Mesothelial cell of epicardium (in vitro differentiated cells): ENCODE measurements around the gene CFAP77. TPM values are rescaled to one million over a fixed set of nuclear protein-coding genes. Genes with fewer than 3 reads are reported as not detected.

ENCODE experiments used
- DNase-seq, 2 experiments: peaks; one replicate each; pipeline ENCODE4 v3.0.0; 2021; ENCODE audit warnings: low spot score in 2 of 2; ENCODE audit not compliant: unreplicated experiment in 2 of 2
- H3K27ac Mint-ChIP-seq: 2 replicates; pipeline ENCODE4 v1.8.0; 2021; ENCODE audit warnings: mixed read lengths
- H3K27me3 Mint-ChIP-seq: 2 replicates; pipeline ENCODE4 v1.8.0; 2021; ENCODE audit warnings: low read depth, mixed read lengths
- H3K36me3 Mint-ChIP-seq: 2 replicates; pipeline ENCODE4 v1.8.0; 2021; ENCODE audit warnings: mixed read lengths
- H3K4me1 Mint-ChIP-seq: 2 replicates; pipeline ENCODE4 v1.8.0; 2021; ENCODE audit warnings: mixed read lengths
- H3K4me3 Mint-ChIP-seq: 2 replicates; pipeline ENCODE4 v1.8.0; 2021; ENCODE audit warnings: mild to moderate bottlenecking, moderate library complexity, mixed read lengths
- H3K9me3 Mint-ChIP-seq: 2 replicates; pipeline ENCODE4 v1.8.0; 2021; ENCODE audit warnings: mixed read lengths
- total RNA-seq: library from RNA; stranded (reverse); gene quantifications from 3 replicates; pipeline ENCODE4 v1.2.1, GENCODE V29; 2021
- TF ChIP-seq, protein P1 (sequence below): fragments of 200-600 bp; sonication (generic); IDR thresholded peaks from one replicate; pipeline ENCODE4 v1.5.0; 2021; ENCODE audit warnings: antibody characterized with exemption; ENCODE audit not compliant: unreplicated experiment

The CFAP77 gene
- total RNA-seq, 1 donor from 2014 or later = not detected

DNA sequence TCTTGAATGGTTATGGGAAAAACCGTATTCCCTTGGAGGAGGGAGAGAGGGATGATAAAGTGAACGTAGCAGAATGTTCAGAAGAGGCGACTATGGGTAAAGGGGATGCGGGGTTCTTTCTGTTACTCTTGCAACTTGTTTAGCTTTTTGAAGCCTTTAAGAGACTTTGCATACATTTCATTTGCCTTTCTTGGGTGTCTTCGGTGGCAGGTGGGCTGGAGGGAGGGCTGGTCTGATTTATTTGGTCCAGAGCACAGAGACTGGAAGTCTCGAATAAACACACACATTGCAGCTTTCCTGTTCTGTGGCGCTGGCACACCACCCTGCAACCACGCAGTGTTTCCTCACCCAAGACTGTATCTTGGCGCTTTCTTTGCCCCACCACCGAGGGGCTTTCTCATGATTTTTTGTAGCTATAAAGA, 26.5 kb upstream of the CFAP77 start:
- TF ChIP-seq, protein P1, sequence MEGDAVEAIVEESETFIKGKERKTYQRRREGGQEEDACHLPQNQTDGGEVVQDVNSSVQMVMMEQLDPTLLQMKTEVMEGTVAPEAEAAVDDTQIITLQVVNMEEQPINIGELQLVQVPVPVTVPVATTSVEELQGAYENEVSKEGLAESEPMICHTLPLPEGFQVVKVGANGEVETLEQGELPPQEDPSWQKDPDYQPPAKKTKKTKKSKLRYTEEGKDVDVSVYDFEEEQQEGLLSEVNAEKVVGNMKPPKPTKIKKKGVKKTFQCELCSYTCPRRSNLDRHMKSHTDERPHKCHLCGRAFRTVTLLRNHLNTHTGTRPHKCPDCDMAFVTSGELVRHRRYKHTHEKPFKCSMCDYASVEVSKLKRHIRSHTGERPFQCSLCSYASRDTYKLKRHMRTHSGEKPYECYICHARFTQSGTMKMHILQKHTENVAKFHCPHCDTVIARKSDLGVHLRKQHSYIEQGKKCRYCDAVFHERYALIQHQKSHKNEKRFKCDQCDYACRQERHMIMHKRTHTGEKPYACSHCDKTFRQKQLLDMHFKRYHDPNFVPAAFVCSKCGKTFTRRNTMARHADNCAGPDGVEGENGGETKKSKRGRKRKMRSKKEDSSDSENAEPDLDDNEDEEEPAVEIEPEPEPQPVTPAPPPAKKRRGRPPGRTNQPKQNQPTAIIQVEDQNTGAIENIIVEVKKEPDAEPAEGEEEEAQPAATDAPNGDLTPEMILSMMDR = no peak
- DNase-seq = no peak
- peaks cover 40% of the 10 kb centered on the region for H3K36me3 Mint-ChIP-seq

GRCh38 chr9:132384376-132384775, 25.6 kb upstream of the CFAP77 start:
- H3K27me3 Mint-ChIP-seq = no peaks in the 10 kb centered on the region
- no peak overlapping the region for H3K27ac Mint-ChIP-seq
- H3K4me1 Mint-ChIP-seq = no peaks in the 10 kb centered on the region
- DNase-seq = no peak
- H3K4me3 Mint-ChIP-seq = no peak overlapping the region
- H3K9me3 Mint-ChIP-seq = no peaks in the 10 kb centered on the region
- peaks cover 41% of the 10 kb centered on the region for H3K36me3 Mint-ChIP-seq
- TF ChIP-seq, protein P1 = no peak

More for the DNA sequence above, 26.5 kb upstream of the CFAP77 start:
- Mint-ChIP-seq H3K9me3 (no peaks in the 10 kb centered on the region), H3K4me3 (no peak overlapping the region), H3K27ac (no peak overlapping the region), H3K4me1 (no peaks in the 10 kb centered on the region), H3K27me3 (no peaks in the 10 kb centered on the region)

DNA sequence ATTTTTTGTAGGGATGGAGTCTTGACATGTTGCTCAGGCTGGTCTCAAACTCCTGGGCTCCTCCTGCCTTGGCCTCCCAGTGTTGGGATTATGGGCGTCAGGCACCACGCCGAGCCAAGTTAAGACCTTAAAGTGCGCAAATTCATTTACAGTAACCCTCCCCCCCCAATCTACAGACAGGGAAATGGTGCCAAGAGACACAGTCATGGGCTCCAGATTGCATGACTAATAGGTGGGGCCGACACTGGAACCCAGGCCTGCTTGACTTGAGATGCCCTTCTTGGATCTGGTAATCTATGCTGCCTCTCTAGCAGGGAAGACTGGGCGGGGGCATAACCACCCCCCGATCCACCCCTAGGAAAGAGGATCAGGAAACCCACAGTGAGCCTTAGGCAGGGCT, 22.9 kb upstream of the CFAP77 start:
- H3K9me3 Mint-ChIP-seq = no peaks in the 10 kb centered on the region
- no peak overlapping the region for H3K4me3 Mint-ChIP-seq
- DNase-seq = no peak
- H3K4me1 Mint-ChIP-seq = no peaks in the 10 kb centered on the region
- H3K27me3 Mint-ChIP-seq = no peaks in the 10 kb centered on the region
- H3K36me3 Mint-ChIP-seq = peaks cover 45% of the 10 kb centered on the region
- no peak overlapping the region for H3K27ac Mint-ChIP-seq
- TF ChIP-seq, protein P1 = no peak

DNA sequence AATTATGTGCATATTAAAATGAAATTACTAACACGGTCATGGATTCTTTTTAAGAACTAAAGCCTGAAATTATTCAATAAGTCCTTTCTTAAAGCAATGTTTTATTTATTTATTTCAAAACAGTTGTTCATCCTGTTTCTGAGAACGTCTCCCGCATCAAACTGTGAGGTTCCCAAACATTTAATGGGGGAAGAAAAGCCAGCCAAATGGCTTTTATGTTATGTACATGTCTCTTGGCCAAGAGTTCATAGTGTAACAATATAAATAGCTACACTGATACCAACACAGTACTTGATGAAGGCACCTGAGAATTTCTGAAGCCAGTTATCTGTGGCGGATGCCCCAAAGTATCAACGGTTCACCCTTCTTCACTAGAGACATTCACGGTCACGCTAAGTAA, 19.0 kb upstream of the CFAP77 start:
- no peak overlapping the region for H3K4me3 Mint-ChIP-seq
- H3K9me3 Mint-ChIP-seq = no peaks in the 10 kb centered on the region
- no peak for DNase-seq
- no peak overlapping the region for H3K27ac Mint-ChIP-seq
- TF ChIP-seq, protein P1 = no peak
- H3K4me1 Mint-ChIP-seq = no peaks in the 10 kb centered on the region
- H3K36me3 Mint-ChIP-seq = peaks cover 40% of the 10 kb centered on the region
- H3K27me3 Mint-ChIP-seq = no peaks in the 10 kb centered on the region

GRCh38 chr9:132391449-132391848, 18.6 kb upstream of the CFAP77 start:
- peaks cover 45% of the 10 kb centered on the region for H3K36me3 Mint-ChIP-seq
- no peak for DNase-seq
- no peaks in the 10 kb centered on the region for H3K4me1 Mint-ChIP-seq
- TF ChIP-seq, protein P1 = no peak
- no peaks in the 10 kb centered on the region for H3K27me3 Mint-ChIP-seq
- H3K9me3 Mint-ChIP-seq = no peaks in the 10 kb centered on the region
- no peak overlapping the region for H3K27ac Mint-ChIP-seq
- H3K4me3 Mint-ChIP-seq = no peak overlapping the region

GRCh38 chr9:132395560-132395959, 14.5 kb upstream of the CFAP77 start:
- H3K27me3 Mint-ChIP-seq = no peaks in the 10 kb centered on the region
- TF ChIP-seq, protein P1 = no peak
- no peak for DNase-seq
- peaks cover 42% of the 10 kb centered on the region for H3K36me3 Mint-ChIP-seq
- no peaks in the 10 kb centered on the region for H3K9me3 Mint-ChIP-seq
- no peak overlapping the region for H3K4me3 Mint-ChIP-seq
- H3K27ac Mint-ChIP-seq = no peak overlapping the region
- H3K4me1 Mint-ChIP-seq = no peaks in the 10 kb centered on the region
